GM10847 (cell line): Measurements from ENCODE around the gene RNPC3.
"Not testable (repeated sequence)": the region's sequence is repeated elsewhere in the genome, so short reads cannot be mapped to it uniquely, and the experiment has no call there.

Experiments
- POLR2A ChIP-seq: IDR thresholded peaks from 2 replicates; pipeline ENCODE4 v1.6.1; 2011; ENCODE audit not compliant: insufficient read length; ENCODE audit errors: extremely low read depth

Gene RNPC3

GRCh38 chr1:103529746-103530145, 4.2 kb downstream of the RNPC3 start:
- TF ChIP-seq POLR2A, result no peak

GRCh38 chr1:103538226-103538625, 12.7 kb downstream of the RNPC3 start:
- no peak for TF ChIP-seq POLR2A

GRCh38 chr1:103541431-103541830, 15.9 kb downstream of the RNPC3 start:
- no peak for TF ChIP-seq POLR2A

GRCh38 chr1:103546496-103546895, 21.0 kb downstream of the RNPC3 start:
- no peak for TF ChIP-seq POLR2A

- no peak for TF ChIP-seq POLR2A
Observed at GRCh38 chr1:103547840-103548239, 22.3 kb downstream of the RNPC3 start.

- no peak for TF ChIP-seq POLR2A
Observed at GRCh38 chr1:103560427-103560826, 34.9 kb downstream of the RNPC3 start.

- no peak for TF ChIP-seq POLR2A
Observed at GRCh38 chr1:103561643-103562395, 36.3 kb downstream of the RNPC3 start.

- TF ChIP-seq POLR2A, result no peak
Observed at GRCh38 chr1:103563056-103563455, 37.6 kb downstream of the RNPC3 start.

- no peak for TF ChIP-seq POLR2A
Observed at GRCh38 chr1:103569493-103569892, 44.0 kb downstream of the RNPC3 start.

GRCh38 chr1:103571289-103571688, 45.8 kb downstream of the RNPC3 start, which contains the start of gene AMY2B:
Gene AMY2B, plus strand, starts transcription at chr1:103571589. Its CDS starts 14 bp downstream, at chr1:103571603.
- not testable (repeated sequence) for TF ChIP-seq POLR2A

- TF ChIP-seq POLR2A, result no peak
Observed at GRCh38 chr1:103576065-103576464, 50.6 kb downstream of the RNPC3 start.

GRCh38 chr1:103582464-103582863, 57.0 kb downstream of the RNPC3 start:
- TF ChIP-seq POLR2A, result no peak

GRCh38 chr1:103583887-103584286, 58.4 kb downstream of the RNPC3 start:
- TF ChIP-seq POLR2A, result no peak

- no peak for TF ChIP-seq POLR2A
Observed at GRCh38 chr1:103584537-103584936, 59.0 kb downstream of the RNPC3 start.
